ENCODE measurements around the gene RALGPS1.

RALGPS1 gene

DNA sequence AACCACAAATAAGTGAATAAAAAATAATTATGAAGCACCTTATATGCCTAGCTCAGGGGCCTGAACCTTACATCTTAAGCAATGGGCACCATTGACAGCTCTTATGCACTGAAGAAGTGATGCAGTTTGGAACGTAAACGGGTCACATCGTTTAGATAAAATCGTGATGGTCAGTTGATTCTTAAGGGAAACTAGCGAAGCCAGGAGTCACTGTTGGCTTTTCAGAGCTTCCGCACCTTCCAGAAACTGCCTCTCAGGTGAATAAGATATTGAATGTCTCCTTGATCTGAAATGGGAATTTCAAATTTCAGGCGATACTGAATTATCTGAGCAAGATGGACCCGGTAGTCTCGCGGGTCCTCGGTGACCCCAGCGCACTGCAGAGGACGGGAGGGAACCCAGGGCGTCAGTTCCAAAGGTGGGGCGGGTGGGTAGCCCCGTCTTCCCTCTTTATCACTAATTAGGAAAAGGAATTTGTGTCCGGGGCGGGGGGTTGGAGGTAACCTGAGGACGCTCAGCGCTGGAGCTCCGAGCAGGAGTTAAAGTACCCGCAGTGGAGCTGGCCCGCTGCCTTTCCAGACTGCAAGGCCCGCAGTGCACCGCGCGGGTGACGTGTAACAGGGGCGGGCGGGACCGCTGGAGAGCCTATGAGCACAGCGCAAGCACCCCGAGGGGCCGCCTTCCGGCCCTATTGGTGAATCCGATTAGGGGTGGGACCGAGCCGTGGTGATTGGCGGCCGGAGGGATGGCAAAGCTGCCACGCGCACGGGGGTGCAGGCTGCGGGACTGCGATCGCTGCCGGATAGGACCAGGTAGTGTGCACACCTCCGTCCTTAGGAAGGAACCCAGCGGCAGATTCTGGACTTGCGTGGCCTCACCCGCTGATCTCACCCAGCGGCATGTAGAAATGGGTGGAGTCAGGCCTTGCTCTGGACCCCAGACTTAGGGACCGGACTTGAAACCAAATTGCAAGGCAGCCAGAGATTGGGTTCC lies 330.3 kb downstream of the RALGPS1 start (continued):
- TF ChIP-seq, protein P1, sequence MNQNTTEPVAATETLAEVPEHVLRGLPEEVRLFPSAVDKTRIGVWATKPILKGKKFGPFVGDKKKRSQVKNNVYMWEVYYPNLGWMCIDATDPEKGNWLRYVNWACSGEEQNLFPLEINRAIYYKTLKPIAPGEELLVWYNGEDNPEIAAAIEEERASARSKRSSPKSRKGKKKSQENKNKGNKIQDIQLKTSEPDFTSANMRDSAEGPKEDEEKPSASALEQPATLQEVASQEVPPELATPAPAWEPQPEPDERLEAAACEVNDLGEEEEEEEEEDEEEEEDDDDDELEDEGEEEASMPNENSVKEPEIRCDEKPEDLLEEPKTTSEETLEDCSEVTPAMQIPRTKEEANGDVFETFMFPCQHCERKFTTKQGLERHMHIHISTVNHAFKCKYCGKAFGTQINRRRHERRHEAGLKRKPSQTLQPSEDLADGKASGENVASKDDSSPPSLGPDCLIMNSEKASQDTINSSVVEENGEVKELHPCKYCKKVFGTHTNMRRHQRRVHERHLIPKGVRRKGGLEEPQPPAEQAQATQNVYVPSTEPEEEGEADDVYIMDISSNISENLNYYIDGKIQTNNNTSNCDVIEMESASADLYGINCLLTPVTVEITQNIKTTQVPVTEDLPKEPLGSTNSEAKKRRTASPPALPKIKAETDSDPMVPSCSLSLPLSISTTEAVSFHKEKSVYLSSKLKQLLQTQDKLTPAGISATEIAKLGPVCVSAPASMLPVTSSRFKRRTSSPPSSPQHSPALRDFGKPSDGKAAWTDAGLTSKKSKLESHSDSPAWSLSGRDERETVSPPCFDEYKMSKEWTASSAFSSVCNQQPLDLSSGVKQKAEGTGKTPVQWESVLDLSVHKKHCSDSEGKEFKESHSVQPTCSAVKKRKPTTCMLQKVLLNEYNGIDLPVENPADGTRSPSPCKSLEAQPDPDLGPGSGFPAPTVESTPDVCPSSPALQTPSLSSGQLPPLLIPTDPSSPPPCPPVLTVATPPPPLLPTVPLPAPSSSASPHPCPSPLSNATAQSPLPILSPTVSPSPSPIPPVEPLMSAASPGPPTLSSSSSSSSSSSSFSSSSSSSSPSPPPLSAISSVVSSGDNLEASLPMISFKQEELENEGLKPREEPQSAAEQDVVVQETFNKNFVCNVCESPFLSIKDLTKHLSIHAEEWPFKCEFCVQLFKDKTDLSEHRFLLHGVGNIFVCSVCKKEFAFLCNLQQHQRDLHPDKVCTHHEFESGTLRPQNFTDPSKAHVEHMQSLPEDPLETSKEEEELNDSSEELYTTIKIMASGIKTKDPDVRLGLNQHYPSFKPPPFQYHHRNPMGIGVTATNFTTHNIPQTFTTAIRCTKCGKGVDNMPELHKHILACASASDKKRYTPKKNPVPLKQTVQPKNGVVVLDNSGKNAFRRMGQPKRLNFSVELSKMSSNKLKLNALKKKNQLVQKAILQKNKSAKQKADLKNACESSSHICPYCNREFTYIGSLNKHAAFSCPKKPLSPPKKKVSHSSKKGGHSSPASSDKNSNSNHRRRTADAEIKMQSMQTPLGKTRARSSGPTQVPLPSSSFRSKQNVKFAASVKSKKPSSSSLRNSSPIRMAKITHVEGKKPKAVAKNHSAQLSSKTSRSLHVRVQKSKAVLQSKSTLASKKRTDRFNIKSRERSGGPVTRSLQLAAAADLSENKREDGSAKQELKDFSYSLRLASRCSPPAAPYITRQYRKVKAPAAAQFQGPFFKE (tag by site-specific recombination; IDR thresholded peaks at IDR 0.05; ENCODE audit: borderline replicate concordance), result no peak
- TF ChIP-seq ZNF654 (tag by site-specific recombination; IDR thresholded peaks at IDR 0.05; ENCODE audit: low read depth) (no peak), ZNF140 (tag by site-specific recombination; IDR thresholded peaks at IDR 0.05) (no peak), WT1 (tag by site-specific recombination; IDR thresholded peaks at IDR 0.05) (no peak), HOXD13 (CRISPR knock-in tag; IDR thresholded peaks at IDR 0.05; ENCODE audit: borderline replicate concordance) (no peak), TRIM28 (IDR thresholded peaks at IDR 0.05; ENCODE audit: borderline replicate concordance, low read length) (no peak), ZNF549 (tag by site-specific recombination; IDR thresholded peaks at IDR 0.05) (no peak), ZNF76 (tag by site-specific recombination; IDR thresholded peaks at IDR 0.05; ENCODE audit: borderline replicate concordance, low read depth) (peak; percentile 74; the same call in 1 of the 2 replicates), GLIS1 (tag by site-specific recombination; IDR thresholded peaks at IDR 0.05) (no peak), GLI2 (tag by site-specific recombination; IDR thresholded peaks at IDR 0.05; ENCODE audit: borderline replicate concordance, low read depth) (no peak), YY1 (tag by site-specific recombination; IDR thresholded peaks at IDR 0.05) (no peak), ZNF677 (tag by site-specific recombination; IDR thresholded peaks at IDR 0.05) (no peak), ZNF514 (tag by site-specific recombination; IDR thresholded peaks at IDR 0.05) (no peak)
- TF ChIP-seq, protein P2, sequence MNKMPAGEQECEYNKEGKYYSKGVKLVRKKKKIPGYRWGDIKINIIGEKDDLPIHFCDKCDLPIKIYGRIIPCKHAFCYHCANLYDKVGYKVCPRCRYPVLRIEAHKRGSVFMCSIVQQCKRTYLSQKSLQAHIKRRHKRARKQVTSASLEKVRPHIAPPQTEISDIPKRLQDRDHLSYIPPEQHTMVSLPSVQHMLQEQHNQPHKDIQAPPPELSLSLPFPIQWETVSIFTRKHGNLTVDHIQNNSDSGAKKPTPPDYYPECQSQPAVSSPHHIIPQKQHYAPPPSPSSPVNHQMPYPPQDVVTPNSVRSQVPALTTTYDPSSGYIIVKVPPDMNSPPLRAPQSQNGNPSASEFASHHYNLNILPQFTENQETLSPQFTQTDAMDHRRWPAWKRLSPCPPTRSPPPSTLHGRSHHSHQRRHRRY (tag by site-specific recombination; IDR thresholded peaks at IDR 0.05), result no peak
- TF ChIP-seq, protein P3, sequence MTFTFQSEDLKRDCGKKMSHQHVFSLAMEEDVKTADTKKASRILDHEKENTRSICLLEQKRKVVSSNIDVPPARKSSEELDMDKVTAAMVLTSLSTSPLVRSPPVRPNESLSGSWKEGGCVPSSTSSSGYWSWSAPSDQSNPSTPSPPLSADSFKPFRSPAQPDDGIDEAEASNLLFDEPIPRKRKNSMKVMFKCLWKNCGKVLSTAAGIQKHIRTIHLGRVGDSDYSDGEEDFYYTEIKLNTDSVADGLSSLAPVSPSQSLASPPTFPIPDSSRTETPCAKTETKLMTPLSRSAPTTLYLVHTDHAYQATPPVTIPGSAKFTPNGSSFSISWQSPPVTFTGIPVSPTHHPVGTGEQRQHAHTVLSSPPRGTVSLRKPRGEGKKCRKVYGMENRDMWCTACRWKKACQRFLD (tag by site-specific recombination; IDR thresholded peaks at IDR 0.05), result no peak
- TF ChIP-seq, protein P4, sequence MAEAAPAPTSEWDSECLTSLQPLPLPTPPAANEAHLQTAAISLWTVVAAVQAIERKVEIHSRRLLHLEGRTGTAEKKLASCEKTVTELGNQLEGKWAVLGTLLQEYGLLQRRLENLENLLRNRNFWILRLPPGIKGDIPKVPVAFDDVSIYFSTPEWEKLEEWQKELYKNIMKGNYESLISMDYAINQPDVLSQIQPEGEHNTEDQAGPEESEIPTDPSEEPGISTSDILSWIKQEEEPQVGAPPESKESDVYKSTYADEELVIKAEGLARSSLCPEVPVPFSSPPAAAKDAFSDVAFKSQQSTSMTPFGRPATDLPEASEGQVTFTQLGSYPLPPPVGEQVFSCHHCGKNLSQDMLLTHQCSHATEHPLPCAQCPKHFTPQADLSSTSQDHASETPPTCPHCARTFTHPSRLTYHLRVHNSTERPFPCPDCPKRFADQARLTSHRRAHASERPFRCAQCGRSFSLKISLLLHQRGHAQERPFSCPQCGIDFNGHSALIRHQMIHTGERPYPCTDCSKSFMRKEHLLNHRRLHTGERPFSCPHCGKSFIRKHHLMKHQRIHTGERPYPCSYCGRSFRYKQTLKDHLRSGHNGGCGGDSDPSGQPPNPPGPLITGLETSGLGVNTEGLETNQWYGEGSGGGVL (tag by site-specific recombination; IDR thresholded peaks at IDR 0.05), result no peak
- TF ChIP-seq, protein P5, sequence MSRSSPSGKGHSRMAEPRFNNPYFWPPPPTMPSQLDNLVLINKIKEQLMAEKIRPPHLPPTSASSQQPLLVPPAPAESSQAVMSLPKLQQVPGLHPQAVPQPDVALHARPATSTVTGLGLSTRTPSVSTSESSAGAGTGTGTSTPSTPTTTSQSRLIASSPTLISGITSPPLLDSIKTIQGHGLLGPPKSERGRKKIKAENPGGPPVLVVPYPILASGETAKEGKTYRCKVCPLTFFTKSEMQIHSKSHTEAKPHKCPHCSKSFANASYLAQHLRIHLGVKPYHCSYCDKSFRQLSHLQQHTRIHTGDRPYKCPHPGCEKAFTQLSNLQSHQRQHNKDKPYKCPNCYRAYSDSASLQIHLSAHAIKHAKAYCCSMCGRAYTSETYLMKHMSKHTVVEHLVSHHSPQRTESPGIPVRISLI (tag by site-specific recombination; IDR thresholded peaks at IDR 0.05), result no peak
